NCI-H1436 (cell line): ENCODE measurements around the gene ST6GALNAC2.
"Not testable (repeated sequence)": the region's sequence is repeated elsewhere in the genome, so short reads cannot be mapped to it uniquely, and the experiment has no call there.

Experiments used
- DNase-seq: peaks from one replicate; lab custom pipeline; 2025; lab: John Stamatoyannopoulos, UW

ST6GALNAC2 gene

DNA sequence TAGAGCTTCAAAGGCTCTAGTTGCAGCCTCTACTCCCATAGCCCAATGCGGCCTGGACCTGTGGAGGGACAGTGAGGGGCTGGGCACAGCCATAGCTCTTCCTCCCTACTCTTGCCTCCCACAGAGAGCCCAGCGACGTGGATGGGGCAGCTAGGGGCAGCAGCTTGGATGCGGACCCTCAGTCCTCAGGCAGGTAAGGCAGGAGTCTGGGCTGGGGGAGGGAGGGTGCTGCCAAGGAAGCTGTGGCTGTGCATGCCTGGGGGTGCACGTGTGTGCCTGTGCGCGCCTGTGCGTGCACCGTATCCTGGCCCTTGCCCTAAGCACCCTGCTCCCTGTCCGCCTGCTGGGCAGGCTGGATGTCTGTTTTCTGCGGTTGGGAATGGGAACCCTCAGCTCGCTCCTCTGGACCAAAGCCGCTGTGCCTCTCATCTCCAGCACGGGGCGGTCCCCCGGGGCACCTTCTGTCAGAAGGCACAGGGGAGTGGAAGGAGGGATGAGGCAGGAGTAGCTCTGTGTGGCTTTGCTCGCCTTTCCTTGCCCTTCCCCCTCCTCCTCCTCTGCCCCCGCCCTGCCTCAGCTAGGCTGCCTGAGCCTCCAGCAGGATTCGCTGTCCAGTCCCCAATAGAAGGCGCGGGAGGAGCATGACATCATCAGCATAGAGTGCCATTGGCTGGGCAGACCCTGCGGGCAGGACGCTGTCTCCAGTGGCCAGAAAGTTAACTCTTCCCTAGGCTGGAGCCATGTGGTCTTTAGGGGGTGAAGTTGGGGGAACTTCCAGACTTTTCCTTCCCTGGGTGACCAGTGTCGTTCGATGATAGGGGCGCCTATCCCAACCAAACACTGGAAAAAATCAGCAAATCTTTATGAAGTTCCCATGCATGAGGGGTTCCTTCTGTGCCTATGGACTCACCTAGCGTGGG lies 45.0 kb downstream of the ST6GALNAC2 start:
- DNase-seq = peak; percentile 96

DNA sequence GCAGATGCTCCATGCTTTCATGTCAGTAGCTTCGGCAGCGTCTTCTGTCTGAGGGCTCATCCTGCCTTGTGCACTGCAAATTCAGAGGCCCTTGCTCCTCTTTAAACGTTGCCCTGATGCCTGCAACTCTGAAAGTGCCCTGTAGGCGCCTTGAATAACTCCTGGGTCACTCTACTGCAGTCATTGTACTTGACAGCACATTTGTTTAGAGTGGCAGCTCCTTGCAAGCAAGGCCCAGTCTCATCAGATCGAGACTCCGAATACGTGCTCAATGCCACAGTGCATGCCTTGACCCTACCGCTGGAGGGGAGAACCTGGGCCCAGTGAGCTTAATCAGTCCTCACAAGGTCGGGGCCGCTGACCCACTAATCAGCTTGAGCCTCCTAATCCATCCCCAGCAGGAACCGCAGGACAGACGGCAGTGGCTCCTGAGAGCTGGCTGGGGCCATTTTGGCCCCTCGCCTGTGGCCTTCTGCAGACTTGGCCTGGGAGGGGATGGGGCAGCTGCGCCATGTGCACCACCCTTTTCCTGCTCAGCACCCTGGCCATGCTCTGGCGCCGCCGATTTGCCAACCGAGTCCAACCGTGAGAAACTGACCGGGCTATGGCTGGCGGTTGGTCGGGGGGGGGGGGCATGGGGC lies 45.9 kb downstream of the ST6GALNAC2 start, which contains the start of gene PRCD:
TSS of gene PRCD (plus strand) at position 414 of the 641 bp plus-strand sequence. CDS start at position 512, 98 bp downstream.
- no peak for DNase-seq

DNA sequence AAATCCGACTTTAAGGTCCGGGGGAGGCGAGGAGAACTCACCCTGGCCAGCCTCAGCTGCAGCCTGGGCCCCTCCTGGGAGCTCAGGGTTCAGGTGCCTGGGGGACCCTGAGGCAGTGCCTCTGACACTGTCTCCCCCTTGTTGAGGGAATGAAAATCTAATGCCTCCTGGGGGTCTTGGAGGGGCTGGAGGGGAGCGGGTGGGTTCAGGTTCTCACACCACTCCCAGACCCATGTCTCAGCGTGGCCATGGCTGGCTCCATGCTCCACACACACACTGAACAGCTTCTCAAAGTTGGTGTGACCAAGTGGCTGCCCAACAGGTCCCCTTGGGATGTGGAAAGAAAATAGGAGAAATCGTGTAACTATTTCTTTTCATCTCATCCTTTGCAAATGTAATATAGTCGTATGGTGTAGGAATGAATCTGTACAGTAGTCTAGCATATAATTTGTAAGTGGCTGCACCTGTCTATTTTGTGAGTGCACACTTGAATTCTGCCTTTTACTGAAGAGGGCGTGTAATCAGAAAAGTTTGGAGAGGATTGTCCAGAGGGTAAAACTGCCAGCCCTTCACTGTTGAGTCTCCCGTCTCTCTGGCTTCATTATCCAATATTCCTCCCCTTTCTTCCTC lies 46.6 kb downstream of the ST6GALNAC2 start:
- no peak for DNase-seq

DNA sequence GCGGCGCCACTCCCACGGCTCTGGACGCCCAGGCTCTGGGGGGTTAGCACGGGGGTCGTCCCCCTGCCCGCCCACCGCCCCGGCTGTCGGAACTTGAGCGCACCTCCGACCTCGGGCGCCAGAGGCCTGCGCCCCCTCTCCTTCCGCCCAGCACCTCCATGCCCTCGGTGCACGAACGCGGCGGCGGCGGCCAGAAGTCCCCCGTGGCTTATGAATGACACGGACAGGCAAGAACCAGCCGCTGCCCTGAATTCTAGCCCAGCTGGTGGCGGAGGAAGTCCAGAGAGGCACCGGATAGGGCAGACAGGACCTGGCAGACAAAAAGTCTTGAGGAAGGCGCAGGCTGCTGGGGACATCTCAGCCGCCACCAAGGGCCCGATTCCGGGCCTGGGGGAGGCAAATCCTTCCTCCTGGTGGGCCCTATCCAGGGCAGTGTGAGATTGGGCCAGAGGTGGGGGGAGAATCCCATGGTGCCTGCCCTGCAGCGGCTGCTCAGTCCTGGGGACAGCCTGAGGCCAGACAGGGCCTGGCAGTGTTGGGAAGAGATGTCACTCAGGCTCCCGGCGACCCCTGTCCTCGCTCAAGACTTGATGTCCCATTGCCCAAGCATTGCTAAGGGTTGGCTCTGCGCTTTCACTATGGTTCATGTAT lies 47.3 kb downstream of the ST6GALNAC2 start:
- no peak for DNase-seq

DNA sequence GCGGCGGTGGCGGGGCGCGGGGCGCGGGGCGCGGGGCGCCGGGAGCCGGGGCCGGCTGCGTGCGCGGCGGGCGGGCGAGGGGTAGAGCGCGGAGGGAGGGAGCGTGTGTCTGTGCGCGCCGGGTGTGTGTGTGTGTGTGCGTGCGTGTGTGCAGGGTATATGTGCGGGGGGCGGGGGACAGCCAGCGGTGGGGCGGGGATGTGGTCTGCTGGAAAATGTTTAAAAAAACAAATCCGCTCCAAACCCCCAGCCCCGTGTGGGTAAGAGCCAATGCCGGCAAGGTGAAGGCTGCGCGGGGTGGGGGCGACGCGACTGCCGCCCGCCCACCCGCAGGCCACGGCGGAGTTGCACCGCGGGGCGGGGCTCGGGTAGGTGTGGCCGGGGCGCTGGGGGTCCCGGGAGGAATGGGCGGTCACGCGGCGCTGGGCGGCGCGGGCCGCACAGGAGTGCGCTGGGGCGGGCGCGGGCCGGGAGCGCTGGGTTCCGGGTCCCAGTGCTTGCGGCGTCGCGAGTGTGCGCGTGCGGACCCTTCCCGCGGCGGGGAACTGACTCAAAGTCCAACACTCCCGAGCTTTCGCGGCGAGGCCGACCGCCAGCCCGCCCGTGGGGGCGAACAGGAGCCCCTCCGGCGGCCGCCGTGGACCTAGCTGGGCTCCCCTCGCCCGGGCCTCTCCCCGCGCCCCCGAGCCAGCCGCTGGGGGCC lies 47.9 kb downstream of the ST6GALNAC2 start, which contains the start of gene CYGB:
TSS of gene CYGB (minus strand) at position 132 of the 703 bp plus-strand sequence. CDS start 167 bp downstream, outside the sequence.
- DNase-seq = no peak

DNA sequence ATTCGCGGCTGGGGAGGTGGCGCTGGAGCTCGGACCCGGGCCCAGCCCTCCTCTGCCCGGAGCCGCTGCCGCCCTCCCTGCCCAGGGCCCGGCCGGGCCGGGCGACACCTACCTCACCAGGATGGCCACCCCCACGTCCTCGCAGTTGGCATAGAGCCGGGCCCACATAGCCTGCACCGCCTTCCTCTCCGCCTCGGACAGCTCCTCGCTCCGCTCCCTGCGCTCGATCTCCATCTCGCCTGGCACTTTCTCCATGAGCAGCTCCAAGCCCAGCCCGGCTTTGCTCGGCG lies 48.4 kb downstream of the ST6GALNAC2 start:
- no peak for DNase-seq

GRCh38 chr17:76536511-76537287 lies 49.0 kb downstream of the ST6GALNAC2 start:
- DNase-seq = no peak

- no peak for DNase-seq
Observed at GRCh38 chr17:76535788-76536510, 49.7 kb downstream of the ST6GALNAC2 start.

DNA sequence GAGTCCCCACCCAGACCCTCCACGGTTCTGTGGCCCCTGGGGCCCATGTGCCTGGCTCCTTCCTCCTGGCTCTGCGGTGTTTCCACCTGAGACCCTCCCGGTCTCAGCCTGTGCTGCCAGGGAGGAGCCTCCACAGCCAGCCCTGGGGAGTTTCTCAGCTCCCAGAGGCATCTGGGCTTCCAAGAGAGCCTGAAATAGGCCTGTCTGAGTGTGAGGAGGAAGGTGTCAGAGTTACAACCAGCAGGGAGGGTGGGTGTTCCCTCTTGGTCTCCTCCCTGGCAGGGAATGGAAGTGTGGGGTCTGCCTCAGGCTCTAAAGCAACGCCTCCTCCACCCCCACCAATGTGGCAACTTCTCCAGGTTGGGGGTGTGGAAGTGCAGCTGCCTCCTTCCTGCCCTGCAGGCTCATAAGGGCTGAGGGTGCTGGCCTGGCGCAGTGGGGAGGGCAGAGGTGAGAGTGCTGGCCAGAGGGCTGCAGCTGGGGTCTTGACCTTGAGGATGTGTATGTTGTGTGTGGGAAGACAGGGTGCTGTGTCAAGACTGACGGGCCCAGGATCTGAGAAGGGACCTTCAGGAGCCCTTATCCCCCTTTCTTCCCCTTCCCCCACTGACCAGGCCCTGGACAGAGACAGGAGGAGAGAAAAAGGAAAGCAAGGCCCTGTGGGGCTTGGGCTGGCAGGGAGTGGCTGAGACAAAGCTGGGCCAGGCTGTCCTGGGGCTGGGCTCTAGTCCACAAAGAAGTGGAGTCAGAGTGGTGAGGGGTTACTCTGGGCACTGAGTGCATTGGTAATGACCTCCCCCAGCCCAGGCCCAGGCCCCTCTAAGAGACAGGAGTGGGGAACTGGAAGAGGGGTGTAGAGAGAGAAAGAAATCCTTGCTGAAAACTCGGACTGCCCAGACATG lies 50.6 kb downstream of the ST6GALNAC2 start:
- no peak for DNase-seq

- DNase-seq = not testable (repeated sequence)
Observed at GRCh38 chr17:76533640-76534359, 51.9 kb downstream of the ST6GALNAC2 start.

DNA sequence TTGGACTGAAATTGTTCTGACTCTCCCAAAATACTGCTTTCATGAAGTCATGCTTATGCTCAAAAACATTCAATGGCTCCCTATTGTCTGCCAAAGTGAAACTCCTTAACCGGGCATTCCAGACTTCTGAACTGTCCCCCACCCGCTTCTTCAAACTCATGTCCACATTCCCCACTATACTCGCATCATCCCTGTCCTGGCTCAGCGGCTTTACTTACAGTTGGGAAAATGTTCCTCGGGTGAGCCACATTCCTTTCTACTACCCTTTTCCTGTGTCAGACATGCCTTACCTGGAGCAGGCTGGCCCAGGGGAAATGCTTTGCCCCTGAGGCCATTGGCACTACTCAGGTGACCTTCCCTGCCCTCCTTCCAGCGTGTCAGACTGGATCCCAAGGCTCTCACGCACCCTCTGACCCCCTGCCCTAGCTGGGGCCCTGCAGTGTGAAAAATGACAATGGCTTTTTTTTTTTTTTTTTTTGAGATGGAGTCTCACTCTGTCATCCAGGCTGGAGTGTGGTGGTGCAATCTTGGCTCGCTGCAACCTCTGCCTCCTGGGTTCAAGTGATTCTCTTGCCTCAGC lies 53.5 kb downstream of the ST6GALNAC2 start:
- DNase-seq = no peak

GRCh38 chr17:76531486-76532038 lies 54.1 kb downstream of the ST6GALNAC2 start:
- no peak for DNase-seq

- DNase-seq = no peak
Observed at GRCh38 chr17:76530811-76531485, 54.7 kb downstream of the ST6GALNAC2 start.

GRCh38 chr17:76530095-76530723 lies 55.5 kb downstream of the ST6GALNAC2 start:
- no peak for DNase-seq

- no peak for DNase-seq
Observed at GRCh38 chr17:76529224-76530094, 56.2 kb downstream of the ST6GALNAC2 start.
